GM06990 (cell line): Measurements from ENCODE around the gene PRICKLE4.
"Not testable (repeated sequence)": the region's sequence is repeated elsewhere in the genome, so short reads cannot be mapped to it uniquely, and the experiment has no call there.

Experiments
- DNase-seq: peaks from one replicate; pipeline ENCODE4 v3.0.0-alpha.2; 2011; ENCODE audit not compliant: insufficient read length; ENCODE audit errors: extremely low read depth
- H3K27me3 ChIP-seq: replicated peaks from 2 replicates; pipeline ENCODE4 v1.6.0; 2011; ENCODE audit warnings: low read length; ENCODE audit not compliant: control insufficient read depth, insufficient read depth
- H3K36me3 ChIP-seq: 2 replicates; pipeline ENCODE4 v1.5.1; 2011; ENCODE audit warnings: low read length; ENCODE audit not compliant: control insufficient read depth, insufficient read depth
- H3K4me3 ChIP-seq: replicated peaks from 2 replicates; pipeline ENCODE4 v1.5.1; 2011; ENCODE audit warnings: low read depth, mild to moderate bottlenecking, control low read depth, low read length
- TF ChIP-seq, protein P1 (sequence below): IDR thresholded peaks from 2 replicates; pipeline ENCODE4 v1.5.1; 2011; ENCODE audit warnings: low read length, control low read depth, mild to moderate bottlenecking, inconsistent platforms; ENCODE audit not compliant: insufficient read depth, poor library complexity, severe bottlenecking

PRICKLE4 gene

DNA sequence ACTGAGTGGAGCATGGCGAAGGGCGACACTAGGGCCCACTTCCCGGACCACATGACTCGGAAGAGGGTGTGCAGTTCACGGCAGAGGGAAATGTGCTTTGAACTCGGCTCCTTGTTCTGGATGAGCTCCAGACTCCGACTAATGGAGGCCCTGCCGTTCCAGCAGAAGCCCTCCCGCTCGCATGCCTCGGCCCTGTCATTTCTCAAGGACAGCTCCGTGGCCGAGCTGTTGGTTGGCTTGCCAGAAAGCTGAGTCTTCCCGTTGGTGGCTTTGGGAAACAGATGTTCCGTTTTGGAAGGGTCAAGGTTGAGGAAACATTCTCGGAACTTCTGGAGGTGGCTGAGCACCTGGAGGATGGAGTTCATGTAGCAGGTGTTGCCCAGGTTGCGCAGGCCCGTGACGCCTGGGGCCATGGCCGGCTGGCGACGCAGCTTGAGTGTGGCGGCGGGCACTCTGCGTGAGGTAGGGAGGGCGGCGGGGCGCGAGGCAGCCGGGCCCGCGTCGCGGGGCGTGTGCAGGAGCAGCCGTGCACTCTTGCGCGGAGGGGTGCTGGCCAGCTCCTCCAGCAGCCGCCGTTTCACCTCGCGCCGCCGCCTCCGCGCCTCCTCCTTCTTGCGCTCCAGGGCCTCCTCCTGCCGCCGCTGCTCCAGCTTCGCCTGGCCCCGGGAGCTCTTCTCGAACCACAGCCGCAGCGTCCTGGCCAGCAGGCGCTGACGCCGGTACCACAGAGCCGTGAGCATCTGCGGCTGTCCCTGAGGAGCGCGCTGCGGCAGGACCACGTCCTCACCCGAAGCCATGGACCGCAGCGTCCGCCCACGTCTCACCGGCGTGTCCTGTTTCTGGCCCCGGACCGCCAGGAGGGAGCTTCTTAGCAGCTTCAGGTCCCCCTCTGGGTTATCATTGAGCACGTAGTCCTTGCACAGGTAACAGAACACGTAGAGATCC, 25.5 kb downstream of the PRICKLE4 start:
- H3K27me3 ChIP-seq, result no peaks in the 10 kb centered on the region
- H3K36me3 ChIP-seq, result peaks cover 5% of the 10 kb centered on the region
- no peak overlapping the region for H3K4me3 ChIP-seq
- TF ChIP-seq, protein P1, sequence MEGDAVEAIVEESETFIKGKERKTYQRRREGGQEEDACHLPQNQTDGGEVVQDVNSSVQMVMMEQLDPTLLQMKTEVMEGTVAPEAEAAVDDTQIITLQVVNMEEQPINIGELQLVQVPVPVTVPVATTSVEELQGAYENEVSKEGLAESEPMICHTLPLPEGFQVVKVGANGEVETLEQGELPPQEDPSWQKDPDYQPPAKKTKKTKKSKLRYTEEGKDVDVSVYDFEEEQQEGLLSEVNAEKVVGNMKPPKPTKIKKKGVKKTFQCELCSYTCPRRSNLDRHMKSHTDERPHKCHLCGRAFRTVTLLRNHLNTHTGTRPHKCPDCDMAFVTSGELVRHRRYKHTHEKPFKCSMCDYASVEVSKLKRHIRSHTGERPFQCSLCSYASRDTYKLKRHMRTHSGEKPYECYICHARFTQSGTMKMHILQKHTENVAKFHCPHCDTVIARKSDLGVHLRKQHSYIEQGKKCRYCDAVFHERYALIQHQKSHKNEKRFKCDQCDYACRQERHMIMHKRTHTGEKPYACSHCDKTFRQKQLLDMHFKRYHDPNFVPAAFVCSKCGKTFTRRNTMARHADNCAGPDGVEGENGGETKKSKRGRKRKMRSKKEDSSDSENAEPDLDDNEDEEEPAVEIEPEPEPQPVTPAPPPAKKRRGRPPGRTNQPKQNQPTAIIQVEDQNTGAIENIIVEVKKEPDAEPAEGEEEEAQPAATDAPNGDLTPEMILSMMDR, result no peak
- DNase-seq, result no peak

DNA sequence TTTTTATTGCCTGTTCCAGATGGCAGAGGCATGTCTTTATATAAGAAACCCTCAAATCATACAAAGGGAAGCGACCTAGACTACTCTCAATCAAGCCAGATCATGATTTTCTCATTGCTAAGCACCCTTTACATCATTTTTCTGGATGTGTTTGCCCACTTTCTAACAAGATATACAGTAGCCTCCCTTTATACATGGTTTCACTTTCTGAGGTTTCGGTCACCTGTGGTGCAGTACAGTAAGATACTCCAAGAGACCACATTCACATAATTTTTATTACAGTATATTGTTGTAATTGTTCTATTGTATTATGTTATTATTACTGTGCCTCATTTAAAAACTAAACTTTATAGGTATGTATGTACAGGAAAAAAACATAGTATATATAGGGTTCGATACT, 30.5 kb downstream of the PRICKLE4 start:
- DNase-seq, result no peak
- no peaks in the 10 kb centered on the region; the same call in 1 of the 2 replicates for H3K36me3 ChIP-seq
- H3K4me3 ChIP-seq, result no peak overlapping the region
- TF ChIP-seq, protein P1, result no peak
- H3K27me3 ChIP-seq, result no peaks in the 10 kb centered on the region

DNA sequence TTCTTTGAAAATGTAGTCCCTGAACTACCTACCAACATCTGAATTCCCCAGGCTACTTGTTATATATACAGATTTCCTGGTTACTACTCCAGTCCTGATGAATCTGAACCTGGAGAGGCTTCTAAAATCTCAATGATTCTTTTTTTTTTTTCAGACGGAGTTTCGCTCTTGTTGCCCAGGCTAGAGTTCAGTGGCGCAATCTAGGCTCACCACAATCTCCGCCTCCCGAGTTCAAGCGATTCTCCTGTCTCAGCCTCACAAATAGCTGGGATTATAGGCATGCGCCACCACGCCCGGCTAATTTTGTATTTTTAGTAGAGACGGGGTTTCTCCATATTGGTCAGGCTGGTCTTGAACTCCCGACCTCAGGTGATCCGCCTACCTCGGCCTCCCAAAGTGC, 31.4 kb downstream of the PRICKLE4 start:
- not testable (repeated sequence) for H3K36me3 ChIP-seq, DNase-seq, H3K4me3 ChIP-seq, H3K27me3 ChIP-seq

DNA sequence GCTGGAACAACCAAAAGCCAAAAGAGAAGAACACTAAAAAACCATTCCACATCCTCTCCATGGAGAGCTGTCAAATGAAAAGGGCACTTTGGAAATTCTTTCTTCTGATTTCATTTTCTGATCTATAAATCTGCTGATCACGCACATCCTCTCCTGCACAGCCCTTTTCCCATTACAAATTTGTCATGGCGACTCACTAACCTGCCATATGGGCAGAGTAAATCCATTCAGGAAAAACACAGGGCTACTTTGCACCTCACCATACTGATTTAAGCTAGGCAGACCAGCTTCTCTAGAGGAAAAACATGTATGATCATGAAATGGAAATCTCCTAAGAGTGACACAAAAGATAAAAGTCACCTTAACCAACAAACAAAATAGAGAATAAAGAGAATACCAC, 32.9 kb downstream of the PRICKLE4 start:
- Histone ChIP-seq H3K27me3 (no peaks in the 10 kb centered on the region), H3K4me3 (no peak overlapping the region), H3K36me3 (no peaks in the 10 kb centered on the region)
- no peak for DNase-seq
- TF ChIP-seq, protein P1, result no peak

DNA sequence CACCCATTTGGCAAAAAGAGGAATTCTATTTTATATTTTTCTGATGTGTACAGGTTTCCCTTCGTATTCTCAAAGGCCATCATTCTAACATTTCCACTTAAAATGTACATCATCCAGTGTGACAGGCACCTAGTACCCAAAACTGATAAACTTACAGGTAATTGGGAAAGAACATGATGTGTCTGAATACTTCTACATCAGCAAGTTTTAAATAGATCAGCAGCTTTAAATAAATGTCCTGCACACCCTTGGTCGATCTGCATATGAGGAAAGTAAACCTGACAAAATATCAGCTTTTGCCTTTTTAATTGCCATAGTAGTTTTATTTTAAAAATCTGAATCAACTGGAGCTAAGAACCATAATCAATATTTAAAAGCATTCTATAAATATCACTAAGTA, 33.4 kb downstream of the PRICKLE4 start:
- H3K27me3 ChIP-seq, result no peaks in the 10 kb centered on the region
- TF ChIP-seq, protein P1, result no peak
- no peaks in the 10 kb centered on the region for H3K36me3 ChIP-seq
- no peak for DNase-seq
- H3K4me3 ChIP-seq, result no peak overlapping the region

DNA sequence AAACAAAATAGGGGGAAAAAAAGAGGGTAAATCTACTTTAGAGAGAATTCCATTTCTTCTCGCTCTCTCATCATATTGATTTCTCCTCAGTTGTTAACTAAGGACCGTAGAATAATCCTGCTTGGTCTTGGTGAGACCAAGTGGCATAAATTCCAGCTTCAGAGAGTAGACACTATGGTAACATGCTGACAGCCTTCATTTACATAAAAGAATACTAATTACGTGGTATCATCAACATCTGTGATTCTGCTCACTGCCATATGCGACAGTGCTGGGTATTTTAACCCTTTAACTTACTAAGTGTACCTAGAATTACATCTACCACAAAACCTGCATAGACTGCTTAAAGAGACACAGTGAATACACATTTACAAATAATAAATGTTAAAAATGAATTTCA, 34.0 kb downstream of the PRICKLE4 start:
- no peak for DNase-seq
- TF ChIP-seq, protein P1, result no peak

More for the DNA sequence above, 34.0 kb downstream of the PRICKLE4 start:
- no peak overlapping the region for H3K4me3 ChIP-seq
- H3K36me3 ChIP-seq, result no peaks in the 10 kb centered on the region
- no peaks in the 10 kb centered on the region for H3K27me3 ChIP-seq
